K562 (cell line): ENCODE data around the gene SEMA3G. TPM values are rescaled to one million over a fixed set of nuclear protein-coding genes. Genes with fewer than 3 reads are reported as not detected.

Experiments used
- ATAC-seq: fragments of 200-7000 bp; cut with Tn5 transposase; 3 replicates; pipeline ENCODE4 v1.9.1; 2020; ENCODE audit warnings: moderate library complexity
- BruUV-seq: library from RNA; stranded (reverse); fragments of 400-500 nt; replicated peaks from 2 replicates; lab custom pipeline; 2021; lab: Mats Ljungman, UMichigan
- CTCF ChIA-PET: fragments of 300-600 bp; formaldehyde crosslinking; extraction: SDS; loops from one replicate; lab custom pipeline; 2021; ENCODE audit warnings: low intra/inter-chr PET ratio; lab: Yijun Ruan, JAX
- POLR2A ChIA-PET: fragments of 300-600, 350-650 bp; sonication (Branson Sonifier 250); formaldehyde crosslinking; extraction: SDS; loops from one replicate; lab custom pipeline; 2021; ENCODE audit warnings: antibody characterized with exemption, inconsistent platforms; lab: Yijun Ruan, JAX
- DNase-seq, 4 experiments: peaks; one replicate each; pipeline versions ENCODE4 v3.0.0 to v3.0.0-alpha.2; 2011 to 2018; ENCODE audit warnings: low spot score in 3 of 4, mixed read lengths in 3 of 4; ENCODE audit errors: extremely low read depth in 1 of 4
- FAIRE-seq: peaks from 2 replicates; lab custom pipeline; 2011; peaks lifted over from hg19 to GRCh38; lab: Jason Lieb, UNC
- H2AFZ ChIP-seq: 2 replicates; pipeline ENCODE4 v1.6.0; 2011; ENCODE audit warnings: low read depth, low read length, control low read depth, inconsistent platforms
- H3K27ac ChIP-seq: fragments of 200-600 bp; 3 replicates; pipeline ENCODE4 v1.8.0; 2011; ENCODE audit warnings: low read depth, mild to moderate bottlenecking, control low read depth, inconsistent platforms, low read length, moderate library complexity, mixed read lengths; ENCODE audit errors: extremely low read depth
- H3K27me3 ChIP-seq, 2 experiments: fragments of 300-600 bp in 1 of 2; 2 replicates in 1 of 2; 3 replicates in 1 of 2; pipeline versions ENCODE4 v1.6.0 to v1.8.0; 2011; ENCODE audit warnings: inconsistent platforms in 2 of 2, low read length in 2 of 2, mild to moderate bottlenecking in 1 of 2, mixed read lengths in 1 of 2, moderate library complexity in 1 of 2; ENCODE audit not compliant: control insufficient read depth in 2 of 2, insufficient read depth in 2 of 2
- H3K36me3 ChIP-seq: fragments of 300-600 bp; 3 replicates; pipeline ENCODE4 v1.8.0; 2011; ENCODE audit warnings: mild to moderate bottlenecking, low read length, inconsistent platforms; ENCODE audit not compliant: control insufficient read depth, insufficient read depth
- H3K4me1 ChIP-seq, 2 experiments: fragments of 200-600 bp in 1 of 2; replicated peaks in 1 of 2; 2 replicates in 1 of 2; 3 replicates in 1 of 2; pipeline versions ENCODE4 v1.5.1 to v1.8.0; 2011; ENCODE audit warnings: inconsistent platforms in 2 of 2, low read length in 2 of 2, mild to moderate bottlenecking in 1 of 2, mixed read lengths in 1 of 2, moderate library complexity in 1 of 2; ENCODE audit not compliant: control insufficient read depth in 2 of 2, insufficient read depth in 2 of 2
- H3K4me2 ChIP-seq: 2 replicates; pipeline ENCODE4 v1.6.1; 2011; ENCODE audit warnings: low read length, control low read depth, inconsistent platforms, mixed read lengths; ENCODE audit not compliant: insufficient read depth
- H3K4me3 ChIP-seq: fragments of 200-600 bp; sonication (generic), shearing (Covaris generic); 2 replicates; pipeline ENCODE4 v1.5.1; 2016; ENCODE audit warnings: control low read depth, inconsistent platforms
- H3K79me2 ChIP-seq: fragments of 200-600 bp; 3 replicates; pipeline ENCODE4 v1.8.0; 2011; ENCODE audit warnings: low read length, inconsistent platforms; ENCODE audit not compliant: control insufficient read depth, insufficient read depth
- H3K9ac ChIP-seq, 2 experiments: 2 replicates each; pipeline versions ENCODE4 v1.6.0 to v1.6.1; 2011; ENCODE audit warnings: low read depth in 2 of 2, low read length in 2 of 2, control low read depth in 1 of 2, inconsistent platforms in 1 of 2, mild to moderate bottlenecking in 1 of 2, mixed read lengths in 1 of 2; ENCODE audit not compliant: insufficient read depth in 1 of 2
- H3K9me1 ChIP-seq: one replicate; pipeline ENCODE4 v1.6.0; 2011; ENCODE audit warnings: inconsistent platforms, mild to moderate bottlenecking, low read length, moderate library complexity; ENCODE audit not compliant: control insufficient read depth, insufficient read depth
- H3K9me3 ChIP-seq: replicated peaks from 2 replicates; pipeline ENCODE4 v1.5.1; 2011; ENCODE audit warnings: low read depth, low read length, inconsistent platforms; ENCODE audit not compliant: control insufficient read depth, insufficient read depth
- H4K20me1 ChIP-seq: replicated peaks from 2 replicates; pipeline ENCODE4 v1.6.1; 2011; ENCODE audit warnings: low read length, inconsistent platforms, mixed read lengths; ENCODE audit not compliant: control insufficient read depth, insufficient read depth
- CHCHD3 ChIP-seq: fragments of 250-450 bp; sonication (Bioruptor Pico); IDR thresholded peaks from 2 replicates; pipeline ENCODE4 v2.1.2; 2022; ENCODE audit warnings: mild to moderate bottlenecking
- DPF2 ChIP-seq: fragments of 450-650 bp; IDR thresholded peaks from 2 replicates; pipeline ENCODE4 v1.6.1; 2016
- KDM1A ChIP-seq, 2 experiments: fragments of 450-650 bp; IDR thresholded peaks; 2 replicates each; pipeline ENCODE4 v1.6.1; 2016; ENCODE audit warnings: mild to moderate bottlenecking in 2 of 2
- SPI1 ChIP-seq: IDR thresholded peaks from 2 replicates; pipeline ENCODE4 v1.6.1; 2011; ENCODE audit warnings: low read depth, low read length, control low read depth, borderline replicate concordance
- TAF1 ChIP-seq: IDR thresholded peaks from 2 replicates; pipeline ENCODE4 v1.6.1; 2011; ENCODE audit warnings: mild to moderate bottlenecking, low read length, moderate library complexity; ENCODE audit not compliant: insufficient read depth, control insufficient read depth, severe bottlenecking; ENCODE audit errors: extremely low read depth
- TFAP4 ChIP-seq: sonication (generic); formaldehyde crosslinking; IDR thresholded peaks from 2 replicates; pipeline ENCODE4 v1.8.0; 2022; ENCODE audit warnings: missing genetic modification reagents, mild to moderate bottlenecking, moderate library complexity, borderline replicate concordance
- WGBS: fragments of 100-300 bp; shearing (Covaris generic); methylation state at CpG from one replicate; pipeline ENCODE4 v1.1.6; 2016; ENCODE audit warnings: low coverage, mixed read lengths; ENCODE audit not compliant: insufficient coverage; ENCODE audit errors: missing lambda C conversion rate; 5-methylcytosine and 5-hydroxymethylcytosine counted together
- in situ Hi-C: fragments of 300-500 bp; cut with MboI; formaldehyde crosslinking; loops from 4 replicates; pipeline ENCODE4 v1.15.0; 2018; ENCODE audit warnings: inconsistent platforms, mixed read lengths
- intact Hi-C: fragments of 100-400 bp; cut with micrococcal nuclease; formaldehyde crosslinking; loops from 2 replicates; pipeline ENCODE4 v1.14.2; 2022
- polyA plus RNA-seq, 8 experiments: library from polyadenylated mRNA; depleted of rRNA in 4 of 8; stranded (reverse) in 5 of 8; unstranded in 3 of 8; fragments of >200 nt; fragmentation: Nextera tagmentation in 2 of 8; fragmentation: Illumina TruSeq in 1 of 8; extraction: Ambion mirVana in 2 of 8; extraction: Trizol in 1 of 8; gene quantifications; 2 replicates each; pipeline versions ENCODE4 v1.2.1 to v1.2.3, GENCODE V29; 2011 to 2014; ENCODE audit warnings: inconsistent platforms in 1 of 8, missing spikeins in 1 of 8
- total RNA-seq, 7 experiments: library from RNA; depleted of rRNA in 6 of 7; stranded (reverse); fragments of >200 nt in 6 of 7; fragmentation: Illumina TruSeq in 2 of 7; extraction: Trizol in 2 of 7; gene quantifications; 2 replicates each; pipeline versions ENCODE4 v1.2.1 to v1.2.3, GENCODE V29; 2011 to 2021; ENCODE audit warnings: low replicate concordance in 1 of 7

SEMA3G gene
- total and polyA plus RNA-seq, 9 of the 15 experiments (the other 6 are each of a cell fraction or from before 2014, with no cell fraction given) = 0.04 to 0.07 (median 0.05) TPM; not detected in 6

- TF ChIP-seq KDM1A (IDR thresholded peaks at IDR 0.05) (no peak), DPF2 (no peak), CHCHD3 (no peak)
- TF ChIP-seq, all 486 proteins: peak for 0
Measured at GRCh38 chr3:52437326-52438103, 7.4 kb downstream of the SEMA3G start (continued).

GRCh38 chr3:52436500-52437149 lies 8.3 kb downstream of the SEMA3G start:
- no peaks in the 10 kb centered on the region for H4K20me1 ChIP-seq
- in situ Hi-C loops = no loop called here
- WGBS = 25% methylated on average over 11 of the region's 13 CpGs
- no peaks in the 10 kb centered on the region for H3K9me1 ChIP-seq
- H2AFZ ChIP-seq = no peak overlapping the region
- H3K4me3 ChIP-seq = no peak overlapping the region
- no peaks in the 10 kb centered on the region; a peak in 1 of 5 replicates for H3K27me3 ChIP-seq
- BruUV-seq = no TSS peak
- no peaks in the 10 kb centered on the region for H3K9me3 ChIP-seq
- no peak for ATAC-seq
- H3K4me1 ChIP-seq = peaks cover 0 to 19% of the 10 kb centered on the region in 2 experiments; a peak in 4 of 5 replicates
- ChIA-PET POLR2A (interaction anchor here (0.7 kb wide), 1 partner anchor 15 kb away, joined by 4 read pairs; no protein-coding TSS in a partner anchor), CTCF (no interaction called here)
- no peak overlapping the region for H3K4me2 ChIP-seq
- no peak for DNase-seq
- no peak overlapping the region for H3K27ac ChIP-seq
- H3K79me2 ChIP-seq = no peaks in the 10 kb centered on the region
- TF ChIP-seq TAF1 = no peak
- TF ChIP-seq TFAP4 (CRISPR knock-in tag) = 0 out of 2 replicates have a peak, but pooled peaks have one; percentile 4
- 0 out of 2 replicates have a peak, but pooled peaks have one; percentile 14 for TF ChIP-seq SPI1
- no peak for FAIRE-seq
- H3K9ac ChIP-seq = no peak overlapping the region
- H3K36me3 ChIP-seq = no peaks in the 10 kb centered on the region
- intact Hi-C loops = no loop called here
